HepG2 (cell line): ENCODE results near the gene PROX1. TPM values are rescaled to one million over a fixed set of nuclear protein-coding genes. Genes with fewer than 3 reads are reported as not detected.

Experiments
- ADNP ChIP-seq: sonication (generic); formaldehyde crosslinking; IDR thresholded peaks from 2 replicates; pipeline ENCODE4 v1.4.0; 2020; ENCODE audit warnings: missing genetic modification reagents
- AGO1 ChIP-seq: fragments of 200-400 bp; formaldehyde crosslinking; IDR thresholded peaks from 2 replicates; pipeline ENCODE4 v1.6.1; 2017; ENCODE audit warnings: mild to moderate bottlenecking, low read depth, low read length, moderate library complexity; ENCODE audit not compliant: poor library complexity, severe bottlenecking
- ATF7 ChIP-seq, 2 experiments: fragments of 450-650 bp in 1 of 2; sonication (generic) in 1 of 2; formaldehyde crosslinking in 1 of 2; IDR thresholded peaks; 2 replicates each; pipeline versions ENCODE4 v1.4.0 to v1.6.1; 2016 to 2020; ENCODE audit warnings: antibody characterized with exemption in 1 of 2, mild to moderate bottlenecking in 1 of 2, missing genetic modification reagents in 1 of 2
- CHD4 ChIP-seq: fragments of 200-600 bp; sonication (generic); IDR thresholded peaks from 2 replicates; pipeline ENCODE4 v1.7.0; 2017; ENCODE audit warnings: mild to moderate bottlenecking, low read length, borderline replicate concordance
- FOXM1 ChIP-seq: sonication (generic); formaldehyde crosslinking; IDR thresholded peaks from 2 replicates; pipeline ENCODE4 v1.5.0; 2020; ENCODE audit warnings: missing genetic modification reagents
- IKZF4 ChIP-seq: sonication (generic); formaldehyde crosslinking; IDR thresholded peaks from 2 replicates; pipeline ENCODE4 v1.5.1; 2020; ENCODE audit warnings: borderline replicate concordance, mild to moderate bottlenecking, low read depth, missing genetic modification reagents; ENCODE audit errors: not compliant biosample characterization
- KLF6 ChIP-seq: IDR thresholded peaks from 2 replicates; pipeline ENCODE4 v1.8.0; 2016; ENCODE audit warnings: missing biosample characterization, missing genetic modification reagents
- RARG ChIP-seq: sonication (generic); formaldehyde crosslinking; IDR thresholded peaks from 2 replicates; pipeline ENCODE4 v1.4.0; 2020; ENCODE audit warnings: low read depth, mild to moderate bottlenecking, missing genetic modification reagents
- RORA ChIP-seq: sonication (generic); formaldehyde crosslinking; IDR thresholded peaks from 2 replicates; pipeline ENCODE4 v1.5.0; 2020; ENCODE audit warnings: mild to moderate bottlenecking, missing genetic modification reagents, moderate library complexity
- SYNCRIP ChIP-seq: fragments of 200-400 bp; formaldehyde crosslinking; IDR thresholded peaks from 2 replicates; pipeline ENCODE4 v1.6.1; 2018; ENCODE audit warnings: mild to moderate bottlenecking, low read depth, low read length; ENCODE audit not compliant: insufficient read depth
- ZNF496 ChIP-seq: sonication (generic); formaldehyde crosslinking; IDR thresholded peaks from 2 replicates; pipeline ENCODE4 v1.8.1; 2023; ENCODE audit warnings: mild to moderate bottlenecking, moderate library complexity, missing genetic modification reagents; ENCODE audit not compliant: insufficient replicate concordance
- ZNF766 ChIP-seq: sonication (generic); formaldehyde crosslinking; IDR thresholded peaks from 2 replicates; pipeline ENCODE4 v1.5.0; 2020; ENCODE audit warnings: missing genetic modification reagents, borderline replicate concordance
- ZNF775 ChIP-seq: sonication (generic); formaldehyde crosslinking; IDR thresholded peaks from 2 replicates; pipeline ENCODE4 v1.4.0; 2020; ENCODE audit warnings: missing genetic modification reagents, mild to moderate bottlenecking, moderate library complexity, borderline replicate concordance
- polyA plus RNA-seq, 8 experiments: library from polyadenylated mRNA; depleted of rRNA in 3 of 8; stranded (reverse) in 7 of 8; unstranded in 1 of 8; fragments of >200 nt; fragmentation: Illumina TruSeq in 4 of 8; extraction: Trizol in 4 of 8; gene quantifications; 2 replicates each; pipeline versions ENCODE4 v1.2.1 to v1.2.3, GENCODE V29; 2011 to 2016; ENCODE audit warnings: low read depth in 4 of 8, missing spikeins in 1 of 8, mixed read lengths in 1 of 8; ENCODE audit not compliant: insufficient read depth in 1 of 8
- total RNA-seq, 5 experiments: library from RNA; depleted of rRNA; stranded (reverse); fragments of >200 nt; fragmentation: Illumina TruSeq; extraction: Trizol; gene quantifications; 2 replicates each; pipeline ENCODE4 v1.2.3, GENCODE V29; 2016; ENCODE audit warnings: low read depth in 1 of 5
- TF ChIP-seq, protein P1 (sequence below): sonication (generic); formaldehyde crosslinking; IDR thresholded peaks from 2 replicates; pipeline ENCODE4 v1.4.0; 2020; ENCODE audit warnings: mild to moderate bottlenecking, missing genetic modification reagents
- TF ChIP-seq, protein P2 (sequence below), 2 experiments: sonication (generic) in 1 of 2; formaldehyde crosslinking in 1 of 2; IDR thresholded peaks; 2 replicates each; pipeline versions ENCODE4 v1.6.1 to v1.9.0; 2014 to 2022; ENCODE audit warnings: antibody characterized with exemption in 1 of 2, borderline replicate concordance in 1 of 2, inconsistent platforms in 1 of 2, low read depth in 1 of 2, missing genetic modification reagents in 1 of 2
- TF ChIP-seq, protein P3 (sequence below): sonication (generic); formaldehyde crosslinking; IDR thresholded peaks from 2 replicates; pipeline ENCODE4 v1.9.0; 2021; ENCODE audit warnings: missing genetic modification reagents, borderline replicate concordance

Gene PROX1
- total and polyA plus RNA-seq, 2 of the 13 experiments (the other 11 are each of a cell fraction or from before 2014, with no cell fraction given): 12.3 to 30.2 TPM

DNA sequence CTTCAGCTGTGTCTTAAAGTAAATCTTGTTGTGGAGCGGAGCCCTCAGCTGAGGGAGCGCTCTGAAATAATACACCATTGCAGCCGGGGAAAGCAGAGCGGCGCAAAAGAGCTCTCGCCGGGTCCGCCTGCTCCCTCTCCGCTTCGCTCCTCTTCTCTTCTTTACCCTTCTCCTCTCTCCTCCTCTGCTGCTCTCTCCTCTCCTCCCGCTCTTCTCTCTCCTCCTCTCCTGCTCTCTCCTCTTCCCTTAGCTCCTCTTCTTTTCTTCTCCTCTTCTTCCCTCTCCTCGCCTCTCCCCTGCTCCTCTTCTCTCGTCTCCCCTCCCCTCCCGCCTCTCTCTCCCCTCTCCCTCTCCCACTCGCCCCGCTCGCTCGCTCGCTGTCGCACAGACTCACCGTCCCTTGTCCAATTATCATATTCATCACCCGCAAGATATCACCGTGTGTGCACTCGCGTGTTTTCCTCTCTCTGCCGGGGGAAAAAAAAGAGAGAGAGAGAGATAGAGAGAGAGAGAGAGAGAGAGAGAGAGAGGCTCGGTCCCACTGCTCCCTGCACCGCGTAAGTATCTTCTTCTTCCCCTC is at the start of gene PROX1 (continued):
- TF ChIP-seq KLF6 (no peak), RARG (CRISPR knock-in tag) (no peak), ATF7 (IDR thresholded peaks at IDR 0.05) (no peak), ATF7 (CRISPR knock-in tag; IDR thresholded peaks at IDR 0.05) (no peak; the same call in 1 of the 2 replicates), FOXM1 (CRISPR knock-in tag) (no peak), IKZF4 (no peak), ZNF496 (CRISPR knock-in tag) (no peak), ZNF766 (CRISPR knock-in tag) (no peak), SYNCRIP (no peak), AGO1 (no peak), RORA (CRISPR knock-in tag) (no peak), CHD4 (no peak), ADNP (CRISPR knock-in tag) (no peak), ZNF775 (CRISPR knock-in tag) (no peak)
- TF ChIP-seq, protein P1, sequence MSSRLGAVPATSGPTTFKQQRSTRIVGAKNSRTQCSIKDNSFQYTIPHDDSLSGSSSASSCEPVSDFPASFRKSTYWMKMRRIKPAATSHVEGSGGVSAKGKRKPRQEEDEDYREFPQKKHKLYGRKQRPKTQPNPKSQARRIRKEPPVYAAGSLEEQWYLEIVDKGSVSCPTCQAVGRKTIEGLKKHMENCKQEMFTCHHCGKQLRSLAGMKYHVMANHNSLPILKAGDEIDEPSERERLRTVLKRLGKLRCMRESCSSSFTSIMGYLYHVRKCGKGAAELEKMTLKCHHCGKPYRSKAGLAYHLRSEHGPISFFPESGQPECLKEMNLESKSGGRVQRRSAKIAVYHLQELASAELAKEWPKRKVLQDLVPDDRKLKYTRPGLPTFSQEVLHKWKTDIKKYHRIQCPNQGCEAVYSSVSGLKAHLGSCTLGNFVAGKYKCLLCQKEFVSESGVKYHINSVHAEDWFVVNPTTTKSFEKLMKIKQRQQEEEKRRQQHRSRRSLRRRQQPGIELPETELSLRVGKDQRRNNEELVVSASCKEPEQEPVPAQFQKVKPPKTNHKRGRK (CRISPR knock-in tag): peak; percentile 94
- TF ChIP-seq, protein P2, sequence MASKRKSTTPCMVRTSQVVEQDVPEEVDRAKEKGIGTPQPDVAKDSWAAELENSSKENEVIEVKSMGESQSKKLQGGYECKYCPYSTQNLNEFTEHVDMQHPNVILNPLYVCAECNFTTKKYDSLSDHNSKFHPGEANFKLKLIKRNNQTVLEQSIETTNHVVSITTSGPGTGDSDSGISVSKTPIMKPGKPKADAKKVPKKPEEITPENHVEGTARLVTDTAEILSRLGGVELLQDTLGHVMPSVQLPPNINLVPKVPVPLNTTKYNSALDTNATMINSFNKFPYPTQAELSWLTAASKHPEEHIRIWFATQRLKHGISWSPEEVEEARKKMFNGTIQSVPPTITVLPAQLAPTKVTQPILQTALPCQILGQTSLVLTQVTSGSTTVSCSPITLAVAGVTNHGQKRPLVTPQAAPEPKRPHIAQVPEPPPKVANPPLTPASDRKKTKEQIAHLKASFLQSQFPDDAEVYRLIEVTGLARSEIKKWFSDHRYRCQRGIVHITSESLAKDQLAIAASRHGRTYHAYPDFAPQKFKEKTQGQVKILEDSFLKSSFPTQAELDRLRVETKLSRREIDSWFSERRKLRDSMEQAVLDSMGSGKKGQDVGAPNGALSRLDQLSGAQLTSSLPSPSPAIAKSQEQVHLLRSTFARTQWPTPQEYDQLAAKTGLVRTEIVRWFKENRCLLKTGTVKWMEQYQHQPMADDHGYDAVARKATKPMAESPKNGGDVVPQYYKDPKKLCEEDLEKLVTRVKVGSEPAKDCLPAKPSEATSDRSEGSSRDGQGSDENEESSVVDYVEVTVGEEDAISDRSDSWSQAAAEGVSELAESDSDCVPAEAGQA (IDR thresholded peaks at IDR 0.05; ENCODE audit: low read depth): no peak
- TF ChIP-seq, protein P2 (CRISPR knock-in tag; IDR thresholded peaks at IDR 0.05; ENCODE audit: borderline replicate concordance): no peak
- TF ChIP-seq, protein P3, sequence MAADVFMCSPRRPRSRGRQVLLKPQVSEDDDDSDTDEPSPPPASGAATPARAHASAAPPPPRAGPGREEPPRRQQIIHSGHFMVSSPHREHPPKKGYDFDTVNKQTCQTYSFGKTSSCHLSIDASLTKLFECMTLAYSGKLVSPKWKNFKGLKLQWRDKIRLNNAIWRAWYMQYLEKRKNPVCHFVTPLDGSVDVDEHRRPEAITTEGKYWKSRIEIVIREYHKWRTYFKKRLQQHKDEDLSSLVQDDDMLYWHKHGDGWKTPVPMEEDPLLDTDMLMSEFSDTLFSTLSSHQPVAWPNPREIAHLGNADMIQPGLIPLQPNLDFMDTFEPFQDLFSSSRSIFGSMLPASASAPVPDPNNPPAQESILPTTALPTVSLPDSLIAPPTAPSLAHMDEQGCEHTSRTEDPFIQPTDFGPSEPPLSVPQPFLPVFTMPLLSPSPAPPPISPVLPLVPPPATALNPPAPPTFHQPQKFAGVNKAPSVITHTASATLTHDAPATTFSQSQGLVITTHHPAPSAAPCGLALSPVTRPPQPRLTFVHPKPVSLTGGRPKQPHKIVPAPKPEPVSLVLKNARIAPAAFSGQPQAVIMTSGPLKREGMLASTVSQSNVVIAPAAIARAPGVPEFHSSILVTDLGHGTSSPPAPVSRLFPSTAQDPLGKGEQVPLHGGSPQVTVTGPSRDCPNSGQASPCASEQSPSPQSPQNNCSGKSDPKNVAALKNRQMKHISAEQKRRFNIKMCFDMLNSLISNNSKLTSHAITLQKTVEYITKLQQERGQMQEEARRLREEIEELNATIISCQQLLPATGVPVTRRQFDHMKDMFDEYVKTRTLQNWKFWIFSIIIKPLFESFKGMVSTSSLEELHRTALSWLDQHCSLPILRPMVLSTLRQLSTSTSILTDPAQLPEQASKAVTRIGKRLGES (CRISPR knock-in tag): no peak
